Right lobe of liver (tissue), 4 donors: ENCODE results near the gene TBX2.

Experiments
- CTCF ChIP-seq, 4 donors: fragments of 200-600 bp in 3 of 4; fragments of 450-650 bp in 1 of 4; IDR thresholded peaks; one replicate each; pipeline versions ENCODE4 v1.5.1 to v1.8.0; 2016 to 2022; ENCODE audit warnings: antibody characterized with exemption in 4 of 4, mild to moderate bottlenecking in 2 of 4
- POLR2A ChIP-seq: fragments of 450-650 bp; IDR thresholded peaks from one replicate; pipeline ENCODE4 v1.6.1; 2017; ENCODE audit warnings: antibody characterized with exemption, mild to moderate bottlenecking
- donor health status: DM: no; HTN: no; CAD: no.
- donor health status: DM: no; HTN: no; CAD: no.
- donor health status: DM: no; HTN: yes; CAD: no.

- TF ChIP-seq CTCF (IDR thresholded peaks at IDR 0.05) (no peak), POLR2A (no peak)
Observed at GRCh38 chr17:61444075-61444474, 44.4 kb downstream of the TBX2 start.
